Erythroblast (primary cell): ENCODE measurements around the gene IQSEC1.
"Not testable (repeated sequence)": the region's sequence is repeated elsewhere in the genome, so short reads cannot be mapped to it uniquely, and the experiment has no call there.

Experiments
- DNase-seq, 2 experiments: peaks; one replicate each; lab custom pipeline; 2025; lab: John Stamatoyannopoulos, UW
- GATA1 ChIP-seq: IDR thresholded peaks from 2 replicates; pipeline ENCODE4 v1.6.1; 2011; ENCODE audit warnings: low read depth, mild to moderate bottlenecking, control low read depth, low read length, moderate library complexity
- POLR2A ChIP-seq: IDR thresholded peaks from 2 replicates; pipeline ENCODE4 v1.6.1; 2011; ENCODE audit warnings: mild to moderate bottlenecking, low read length

Gene IQSEC1

GRCh38 chr3:12891391-12891984 is 181.7 kb downstream of the IQSEC1 start:
- no peak for TF ChIP-seq POLR2A
- TF ChIP-seq GATA1: no peak
- DNase-seq: no peak

GRCh38 chr3:12890610-12891390 is 182.4 kb downstream of the IQSEC1 start:
- DNase-seq: no peak
- no peak for TF ChIP-seq GATA1
- no peak for TF ChIP-seq POLR2A

- no peak for DNase-seq
- TF ChIP-seq POLR2A (no peak), GATA1 (no peak)
These were observed 186.5 kb downstream of the IQSEC1 start for GRCh38 chr3:12886736-12887135.

- DNase-seq: no peak
- TF ChIP-seq GATA1 (no peak), POLR2A (no peak)
These were observed 187.0 kb downstream of the IQSEC1 start for GRCh38 chr3:12886106-12886679.

GRCh38 chr3:12885583-12885930 is 187.7 kb downstream of the IQSEC1 start:
- no peak for DNase-seq

GRCh38 chr3:12884790-12885582 is 188.2 kb downstream of the IQSEC1 start:
- DNase-seq: no peak
- TF ChIP-seq POLR2A: no peak
- TF ChIP-seq GATA1: no peak

More at GRCh38 chr3:12885583-12885930, 187.7 kb downstream of the IQSEC1 start:
- no peak for TF ChIP-seq GATA1
- TF ChIP-seq POLR2A: no peak

- TF ChIP-seq POLR2A (no peak), GATA1 (no peak)
- DNase-seq: no peak
These were observed 189.0 kb downstream of the IQSEC1 start for GRCh38 chr3:12884186-12884680.

GRCh38 chr3:12882336-12883310 is 190.6 kb downstream of the IQSEC1 start:
- TF ChIP-seq GATA1 (no peak), POLR2A (no peak)
- DNase-seq: no peak

GRCh38 chr3:12881858-12882257 is 191.4 kb downstream of the IQSEC1 start:
- not testable (repeated sequence) for DNase-seq

GRCh38 chr3:12879191-12879815 is 193.9 kb downstream of the IQSEC1 start:
- no peak for TF ChIP-seq POLR2A
- TF ChIP-seq GATA1: no peak
- peak; percentile 50 to 51 for DNase-seq

- DNase-seq: peak; percentile 55 to 69
These were observed 194.5 kb downstream of the IQSEC1 start for GRCh38 chr3:12878758-12879157.

GRCh38 chr3:12878141-12878574 is 195.1 kb downstream of the IQSEC1 start:
- no peak for TF ChIP-seq POLR2A
- TF ChIP-seq GATA1: no peak
- DNase-seq: peak; percentile 41 to 43

- DNase-seq: no peak
- no peak for TF ChIP-seq GATA1
- no peak for TF ChIP-seq POLR2A
These were observed 196.2 kb downstream of the IQSEC1 start for GRCh38 chr3:12877040-12877439.
